Activated CD8-positive, alpha-beta T cell treated with anti-CD3 and anti-CD28 coated beads for 36 hours (primary cell): ENCODE data around the gene DNAH6. TPM values are rescaled to one million over a fixed set of nuclear protein-coding genes. Genes with fewer than 3 reads are reported as not detected.

Experiments
- ATAC-seq: fragments of 200-7000 bp; cut with Tn5 transposase; one replicate; pipeline ENCODE4 v1.10.0; 2021; ENCODE audit warnings: mild to moderate bottlenecking, moderate library complexity
- CTCF ChIA-PET: fragments of 350-600 bp; sonication (Branson Sonifier 250); formaldehyde crosslinking; loops from one replicate; lab custom pipeline; 2021; ENCODE audit warnings: antibody characterized with exemption; lab: Charles Lee
- POLR2A ChIA-PET: fragments of 350-600 bp; sonication (Branson Sonifier 250); formaldehyde crosslinking; loops from one replicate; lab custom pipeline; 2021; ENCODE audit warnings: antibody characterized with exemption; lab: Charles Lee
- DNase-seq: peaks from one replicate; pipeline ENCODE4 v3.0.0-alpha.2; 2020
- H3K27ac Mint-ChIP-seq: one replicate; pipeline ENCODE4 v1.8.0; 2021; ENCODE audit warnings: mild to moderate bottlenecking, mixed read lengths
- H3K27me3 Mint-ChIP-seq: one replicate; pipeline ENCODE4 v1.8.0; 2021; ENCODE audit warnings: mixed read lengths
- H3K36me3 Mint-ChIP-seq: one replicate; pipeline ENCODE4 v1.8.0; 2021; ENCODE audit warnings: low read depth, mixed read lengths
- H3K4me1 Mint-ChIP-seq: one replicate; pipeline ENCODE4 v1.8.0; 2021; ENCODE audit warnings: low read depth, mixed read lengths
- H3K4me3 Mint-ChIP-seq: one replicate; pipeline ENCODE4 v1.8.0; 2021; ENCODE audit warnings: mild to moderate bottlenecking, moderate library complexity, mixed read lengths
- H3K9me3 Mint-ChIP-seq: one replicate; pipeline ENCODE4 v1.8.0; 2021; ENCODE audit warnings: mixed read lengths
- intact Hi-C: fragments of 100-400 bp; cut with micrococcal nuclease; formaldehyde crosslinking; loops from one replicate; pipeline ENCODE4 v1.10.0; 2022
- total RNA-seq, 2 experiments: library from RNA; stranded (reverse); gene quantifications; one replicate each; pipeline ENCODE4 v1.2.3, GENCODE V29; 2021
- TF ChIP-seq, protein P1 (sequence below): fragments of 200-600 bp; IDR thresholded peaks from one replicate; pipeline ENCODE4 v1.8.0; 2022; ENCODE audit warnings: antibody characterized with exemption, mild to moderate bottlenecking

DNAH6 gene
- total RNA-seq, 2 experiments from 2014 or later: 0.90 to 1.3 TPM

DNA sequence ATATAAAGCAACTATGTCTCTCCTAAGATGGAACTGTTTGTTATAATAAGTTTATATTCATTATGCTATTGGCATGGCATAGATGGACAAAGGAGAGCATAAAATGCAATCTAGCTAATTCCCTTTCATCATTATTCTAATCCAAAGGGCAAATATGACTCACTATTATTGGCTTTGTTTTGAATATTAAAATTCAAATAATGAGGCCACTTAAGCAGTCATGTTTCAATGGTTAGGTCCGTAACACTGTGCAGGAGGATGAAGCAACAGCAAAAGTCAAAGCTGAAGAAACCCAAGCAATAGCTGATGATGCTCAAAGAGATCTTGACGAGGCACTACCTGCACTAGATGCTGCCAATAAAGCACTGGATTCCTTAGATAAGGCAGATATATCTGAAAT lies 187.5 kb downstream of the DNAH6 start:
- POLR2A ChIA-PET: interaction anchor here (0.9 kb wide), 1 partner anchor 17 kb away, joined by 3 read pairs; no protein-coding TSS in a partner anchor
- Mint-ChIP-seq H3K4me1 (peaks cover 12% of the 10 kb centered on the region), H3K27me3 (no peaks in the 10 kb centered on the region), H3K36me3 (peaks cover 4% of the 10 kb centered on the region), H3K9me3 (peaks cover 18% of the 10 kb centered on the region), H3K4me3 (no peak overlapping the region), H3K27ac (no peak overlapping the region)
- intact Hi-C loops: no loop called here
- CTCF ChIA-PET: interaction anchor here (1.0 to 1.3 kb wide), 2 partner anchors 11 to 206 kb away, joined by 3 read pairs; no protein-coding TSS in a partner anchor
- DNase-seq (no peak), ATAC-seq (no peak)
- TF ChIP-seq, protein P1, sequence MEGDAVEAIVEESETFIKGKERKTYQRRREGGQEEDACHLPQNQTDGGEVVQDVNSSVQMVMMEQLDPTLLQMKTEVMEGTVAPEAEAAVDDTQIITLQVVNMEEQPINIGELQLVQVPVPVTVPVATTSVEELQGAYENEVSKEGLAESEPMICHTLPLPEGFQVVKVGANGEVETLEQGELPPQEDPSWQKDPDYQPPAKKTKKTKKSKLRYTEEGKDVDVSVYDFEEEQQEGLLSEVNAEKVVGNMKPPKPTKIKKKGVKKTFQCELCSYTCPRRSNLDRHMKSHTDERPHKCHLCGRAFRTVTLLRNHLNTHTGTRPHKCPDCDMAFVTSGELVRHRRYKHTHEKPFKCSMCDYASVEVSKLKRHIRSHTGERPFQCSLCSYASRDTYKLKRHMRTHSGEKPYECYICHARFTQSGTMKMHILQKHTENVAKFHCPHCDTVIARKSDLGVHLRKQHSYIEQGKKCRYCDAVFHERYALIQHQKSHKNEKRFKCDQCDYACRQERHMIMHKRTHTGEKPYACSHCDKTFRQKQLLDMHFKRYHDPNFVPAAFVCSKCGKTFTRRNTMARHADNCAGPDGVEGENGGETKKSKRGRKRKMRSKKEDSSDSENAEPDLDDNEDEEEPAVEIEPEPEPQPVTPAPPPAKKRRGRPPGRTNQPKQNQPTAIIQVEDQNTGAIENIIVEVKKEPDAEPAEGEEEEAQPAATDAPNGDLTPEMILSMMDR: no peak

DNA sequence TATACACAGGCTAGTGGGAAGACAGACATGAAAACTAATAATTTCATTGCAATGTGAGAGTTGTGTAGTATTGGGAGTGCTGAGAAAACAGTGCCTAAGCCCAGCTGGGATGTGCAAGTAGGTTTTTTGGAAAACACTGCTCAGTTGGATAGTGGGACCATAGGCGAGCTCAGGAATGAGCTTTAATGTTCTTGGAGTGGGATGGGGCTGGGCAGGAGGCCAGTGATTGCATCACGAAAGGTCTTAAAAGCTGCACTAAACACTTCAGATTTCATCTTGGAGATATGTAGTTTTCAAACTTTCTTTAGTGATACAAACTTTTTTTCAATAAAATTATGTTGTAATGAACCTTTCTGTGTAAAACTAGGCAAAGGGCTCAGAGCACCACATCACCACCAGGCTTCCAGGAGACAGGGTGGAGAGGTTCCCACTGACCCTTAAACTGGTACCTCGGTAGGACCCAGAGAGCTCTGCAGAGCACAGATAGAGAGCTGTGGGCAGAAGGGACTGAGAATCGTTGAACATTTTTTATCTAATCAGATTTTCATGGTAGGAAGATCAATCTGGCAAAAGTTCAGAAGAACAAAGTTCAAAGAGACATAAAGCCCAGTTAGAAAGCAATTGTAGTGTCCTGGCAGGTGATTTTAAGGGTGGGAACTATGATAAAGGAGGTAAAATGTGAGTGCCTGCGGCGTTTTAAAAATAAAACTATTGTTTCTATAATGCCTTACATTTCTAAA lies 188.4 kb downstream of the DNAH6 start:
- Mint-ChIP-seq H3K9me3 (peaks cover 18% of the 10 kb centered on the region), H3K4me3 (no peak overlapping the region), H3K4me1 (peaks cover 13% of the 10 kb centered on the region), H3K36me3 (peaks cover 4% of the 10 kb centered on the region), H3K27me3 (no peaks in the 10 kb centered on the region), H3K27ac (no peak overlapping the region)
- DNase-seq (no peak), ATAC-seq (no peak)
- TF ChIP-seq, protein P1: no peak
- ChIA-PET CTCF (interaction anchor here (1.3 kb wide), 1 partner anchor 10 kb away, joined by 3 read pairs; no protein-coding TSS in a partner anchor), POLR2A (interaction anchor here (0.9 kb wide), 1 partner anchor 18 kb away, joined by 3 read pairs; no protein-coding TSS in a partner anchor)
- intact Hi-C loops: no loop called here

DNA sequence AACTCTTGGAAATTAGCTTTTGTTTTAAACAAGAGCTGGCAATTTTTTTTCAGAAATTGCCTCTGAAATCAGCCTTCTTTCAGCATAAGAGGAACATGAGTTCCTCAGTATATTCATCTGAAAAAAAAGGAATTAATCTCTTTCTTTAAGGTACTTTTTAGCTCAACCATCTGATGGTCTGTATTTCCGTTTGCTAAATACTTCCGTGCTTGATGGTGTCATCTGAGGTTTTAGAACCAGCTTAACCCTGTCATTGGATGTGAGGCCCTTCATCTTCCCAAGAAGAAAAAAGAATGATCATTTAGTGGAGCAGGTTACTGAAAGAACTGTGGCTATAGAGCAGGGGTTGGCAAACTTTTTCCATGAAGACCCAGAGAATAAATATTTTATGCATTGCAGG lies 189.6 kb downstream of the DNAH6 start:
- Mint-ChIP-seq H3K27me3 (no peaks in the 10 kb centered on the region), H3K27ac (no peak overlapping the region), H3K9me3 (peaks cover 10% of the 10 kb centered on the region), H3K4me3 (no peak overlapping the region), H3K36me3 (peaks cover 4% of the 10 kb centered on the region), H3K4me1 (peaks cover 13% of the 10 kb centered on the region)
- peak; percentile 30 for ATAC-seq
- DNase-seq: no peak
- intact Hi-C loops: no loop called here
- ChIA-PET CTCF (interaction anchor here (0.9 to 1.1 kb wide), 2 partner anchors 159 to 176 kb away, joined by 3 to 4 read pairs; no protein-coding TSS in a partner anchor), POLR2A (no interaction called here)
- TF ChIP-seq, protein P1: no peak

DNA sequence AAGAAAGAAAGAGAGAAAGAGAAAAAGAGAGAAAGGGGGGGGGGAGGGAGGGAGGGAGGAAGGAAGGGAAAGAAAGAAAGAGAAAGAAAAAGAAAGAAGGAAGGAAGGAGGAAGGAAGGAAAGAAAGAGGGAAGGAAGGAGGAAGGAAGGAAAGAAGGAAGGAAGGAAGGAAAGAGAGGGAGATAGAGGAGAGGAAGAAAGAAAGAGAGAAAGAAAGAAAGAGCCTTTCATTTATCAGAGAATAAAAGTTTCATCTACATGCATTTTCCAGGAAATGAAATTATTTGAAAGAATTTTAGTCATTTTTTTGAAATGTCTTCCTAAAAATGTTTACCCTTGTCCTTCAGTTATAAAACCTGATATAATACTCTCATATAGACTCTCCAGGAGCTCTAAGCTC lies 192.1 kb downstream of the DNAH6 start:
- intact Hi-C loops: no loop called here
- no peak for ATAC-seq
- TF ChIP-seq, protein P1: no peak
- ChIA-PET POLR2A (no interaction called here), CTCF (no interaction called here)
- Mint-ChIP-seq H3K9me3 (peaks cover 2% of the 10 kb centered on the region), H3K36me3 (no peaks in the 10 kb centered on the region), H3K4me3 (no peak overlapping the region), H3K4me1 (peaks cover 13% of the 10 kb centered on the region), H3K27ac (no peak overlapping the region), H3K27me3 (no peaks in the 10 kb centered on the region)
- DNase-seq: no peak

DNA sequence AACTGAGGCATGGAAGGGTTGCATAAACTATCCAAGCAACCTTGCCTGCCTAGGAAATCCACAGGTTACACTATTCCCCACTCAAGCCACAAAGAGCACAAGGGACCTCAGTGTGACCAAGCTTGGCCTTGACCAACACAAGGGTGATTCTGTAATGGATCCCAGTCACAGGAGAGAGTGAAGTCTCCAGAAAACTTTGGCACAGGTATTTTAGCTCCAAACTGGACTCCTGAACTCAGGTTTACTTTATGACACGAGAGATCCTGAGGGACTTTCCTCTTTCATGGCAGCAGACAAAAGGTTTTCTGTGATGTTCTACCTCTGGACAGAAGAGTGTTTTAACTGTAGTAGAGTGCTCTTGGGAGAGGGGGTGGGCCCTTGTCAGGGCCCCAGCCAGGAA lies 195.4 kb downstream of the DNAH6 start:
- ATAC-seq (no peak), DNase-seq (no peak)
- H3K4me1 Mint-ChIP-seq: peaks cover 11% of the 10 kb centered on the region
- intact Hi-C loops: no loop called here
- no peaks in the 10 kb centered on the region for H3K9me3 Mint-ChIP-seq
- ChIA-PET POLR2A (no interaction called here), CTCF (no interaction called here)
- TF ChIP-seq, protein P1: no peak
- H3K27ac Mint-ChIP-seq: no peak overlapping the region
- no peak overlapping the region for H3K4me3 Mint-ChIP-seq
- no peaks in the 10 kb centered on the region for H3K27me3 Mint-ChIP-seq
- H3K36me3 Mint-ChIP-seq: no peaks in the 10 kb centered on the region
